Progenitor cell of endocrine pancreas (in vitro differentiated cells): ENCODE results near the gene ENTREP1. TPM values are rescaled to one million over a fixed set of nuclear protein-coding genes. Genes with fewer than 3 reads are reported as not detected.

Experiments
- DNase-seq: peaks from one replicate; pipeline ENCODE4 v3.0.0; 2021; ENCODE audit warnings: low spot score; ENCODE audit not compliant: unreplicated experiment
- H3K27ac Mint-ChIP-seq: 2 replicates; pipeline ENCODE4 v1.8.0; 2021; ENCODE audit warnings: mild to moderate bottlenecking, moderate library complexity, mixed read lengths
- H3K27me3 Mint-ChIP-seq: 2 replicates; pipeline ENCODE4 v1.8.0; 2021; ENCODE audit warnings: mixed read lengths
- H3K36me3 Mint-ChIP-seq: 2 replicates; pipeline ENCODE4 v1.8.0; 2022; ENCODE audit warnings: mixed read lengths; ENCODE audit not compliant: insufficient read depth
- H3K4me1 Mint-ChIP-seq: 2 replicates; pipeline ENCODE4 v1.8.0; 2021; ENCODE audit warnings: low read depth, mixed read lengths
- H3K4me3 Mint-ChIP-seq: 2 replicates; pipeline ENCODE4 v1.8.0; 2021; ENCODE audit warnings: low read depth, mild to moderate bottlenecking, moderate library complexity, mixed read lengths
- H3K9me3 Mint-ChIP-seq: 2 replicates; pipeline ENCODE4 v1.8.0; 2021; ENCODE audit warnings: low read depth, mixed read lengths
- total RNA-seq: library from RNA; stranded (reverse); gene quantifications from 2 replicates; pipeline ENCODE4 v1.2.1, GENCODE V29; 2021
- TF ChIP-seq, protein P1 (sequence below): fragments of 200-600 bp; sonication (generic); IDR thresholded peaks from one replicate; pipeline ENCODE4 v1.5.0; 2021; ENCODE audit warnings: antibody characterized with exemption, mild to moderate bottlenecking; ENCODE audit not compliant: unreplicated experiment

Gene ENTREP1
- total RNA-seq, 1 donor from 2014 or later, result 3.6 TPM

GRCh38 chr9:69351227-69351626 lies 26.2 kb downstream of the ENTREP1 start:
- Mint-ChIP-seq H3K4me1 (peaks cover 12% of the 10 kb centered on the region), H3K4me3 (no peak overlapping the region), H3K27ac (no peak overlapping the region), H3K9me3 (no peaks in the 10 kb centered on the region), H3K36me3 (peaks cover 2% of the 10 kb centered on the region), H3K27me3 (no peaks in the 10 kb centered on the region)
- DNase-seq, result no peak
- TF ChIP-seq, protein P1, sequence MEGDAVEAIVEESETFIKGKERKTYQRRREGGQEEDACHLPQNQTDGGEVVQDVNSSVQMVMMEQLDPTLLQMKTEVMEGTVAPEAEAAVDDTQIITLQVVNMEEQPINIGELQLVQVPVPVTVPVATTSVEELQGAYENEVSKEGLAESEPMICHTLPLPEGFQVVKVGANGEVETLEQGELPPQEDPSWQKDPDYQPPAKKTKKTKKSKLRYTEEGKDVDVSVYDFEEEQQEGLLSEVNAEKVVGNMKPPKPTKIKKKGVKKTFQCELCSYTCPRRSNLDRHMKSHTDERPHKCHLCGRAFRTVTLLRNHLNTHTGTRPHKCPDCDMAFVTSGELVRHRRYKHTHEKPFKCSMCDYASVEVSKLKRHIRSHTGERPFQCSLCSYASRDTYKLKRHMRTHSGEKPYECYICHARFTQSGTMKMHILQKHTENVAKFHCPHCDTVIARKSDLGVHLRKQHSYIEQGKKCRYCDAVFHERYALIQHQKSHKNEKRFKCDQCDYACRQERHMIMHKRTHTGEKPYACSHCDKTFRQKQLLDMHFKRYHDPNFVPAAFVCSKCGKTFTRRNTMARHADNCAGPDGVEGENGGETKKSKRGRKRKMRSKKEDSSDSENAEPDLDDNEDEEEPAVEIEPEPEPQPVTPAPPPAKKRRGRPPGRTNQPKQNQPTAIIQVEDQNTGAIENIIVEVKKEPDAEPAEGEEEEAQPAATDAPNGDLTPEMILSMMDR, result no peak

DNA sequence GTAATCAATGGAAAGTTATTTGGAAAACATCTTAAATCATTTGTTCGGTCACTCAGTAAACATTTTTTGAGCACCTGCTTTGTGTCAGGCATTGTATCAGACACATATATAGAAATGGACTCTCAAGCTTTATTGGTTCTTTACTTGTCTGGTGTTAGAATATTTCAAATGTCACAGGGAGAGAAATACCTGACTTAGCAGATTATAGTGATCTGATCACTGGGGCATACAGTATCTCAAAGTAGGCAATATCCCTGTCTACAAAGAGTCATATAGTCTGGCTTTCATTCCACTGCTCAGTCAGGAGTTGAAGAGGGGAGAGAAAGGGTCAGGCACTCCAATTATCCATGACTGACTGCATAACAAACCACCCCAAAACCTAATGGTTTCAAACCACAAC lies 30.2 kb downstream of the ENTREP1 start:
- H3K36me3 Mint-ChIP-seq, result peaks cover under 1% of the 10 kb centered on the region

DNA sequence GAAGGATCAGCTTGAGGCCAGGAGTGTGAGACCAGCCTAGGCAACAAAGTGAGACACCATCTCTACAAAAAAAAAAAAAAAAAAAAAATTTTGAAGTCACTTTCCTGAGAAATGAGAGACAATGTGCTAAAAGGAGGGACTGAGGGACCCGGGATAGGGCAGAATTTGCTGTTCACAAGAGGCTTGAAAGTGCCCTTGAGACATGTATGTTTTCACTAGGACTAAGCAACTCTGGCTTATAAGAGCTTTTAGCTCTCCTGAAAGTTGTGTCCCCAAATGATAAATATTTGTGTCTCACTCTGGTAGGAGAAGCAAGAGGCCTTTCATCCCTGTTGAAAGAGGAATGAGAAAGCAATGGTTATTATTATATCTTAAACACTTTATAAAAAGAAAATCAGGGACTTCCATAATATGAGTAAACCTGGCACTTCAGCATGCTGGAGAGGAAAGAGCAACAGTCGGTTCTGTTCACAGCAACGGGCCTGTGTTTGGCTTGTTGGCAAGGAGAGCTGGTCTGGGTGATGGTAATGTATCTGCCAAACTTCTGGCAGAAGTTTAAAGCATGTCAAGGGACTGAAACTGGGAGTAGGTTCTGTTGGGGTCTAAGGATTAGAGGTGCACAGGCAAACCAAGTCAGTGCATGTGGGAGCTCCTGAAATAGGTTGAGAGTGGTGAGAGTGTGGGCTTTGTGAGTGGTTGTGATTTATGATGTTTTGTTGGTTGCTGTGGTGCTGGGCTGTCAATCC lies 32.2 kb downstream of the ENTREP1 start:
- Mint-ChIP-seq H3K27me3 (no peaks in the 10 kb centered on the region), H3K27ac (no peak overlapping the region), H3K36me3 (no peaks in the 10 kb centered on the region), H3K4me1 (peaks cover 7% of the 10 kb centered on the region), H3K4me3 (no peak overlapping the region), H3K9me3 (no peaks in the 10 kb centered on the region)
- TF ChIP-seq, protein P1, result no peak
- DNase-seq, result no peak

More for the DNA sequence above, 30.2 kb downstream of the ENTREP1 start:
- DNase-seq, result no peak
- H3K4me1 Mint-ChIP-seq, result peaks cover 7% of the 10 kb centered on the region
- H3K27me3 Mint-ChIP-seq, result no peaks in the 10 kb centered on the region
- no peaks in the 10 kb centered on the region for H3K9me3 Mint-ChIP-seq
- no peak overlapping the region for H3K4me3 Mint-ChIP-seq
- no peak overlapping the region for H3K27ac Mint-ChIP-seq
- TF ChIP-seq, protein P1, result no peak

DNA sequence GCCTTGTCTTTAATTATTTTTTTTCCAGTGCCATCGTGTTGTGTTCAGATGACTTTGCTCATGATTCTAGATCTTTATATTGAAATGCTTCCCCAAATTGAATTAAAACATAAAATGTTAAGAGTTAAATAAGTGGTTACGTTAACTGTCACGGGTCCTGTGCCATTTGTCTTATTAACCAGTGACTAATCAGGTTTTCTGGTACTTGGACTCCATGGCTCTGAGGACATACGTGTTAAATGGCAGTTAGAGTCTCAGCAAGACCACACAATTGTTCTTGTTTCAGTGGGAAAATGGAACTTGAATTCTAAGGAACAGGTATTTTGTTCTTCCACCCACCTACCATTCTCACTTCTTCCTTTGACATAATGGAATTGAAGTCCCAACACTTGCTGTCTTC lies 32.8 kb downstream of the ENTREP1 start:
- TF ChIP-seq, protein P1, result no peak
- no peaks in the 10 kb centered on the region for H3K36me3 Mint-ChIP-seq
- peaks cover 7% of the 10 kb centered on the region for H3K4me1 Mint-ChIP-seq
- no peaks in the 10 kb centered on the region for H3K27me3 Mint-ChIP-seq
- no peak for DNase-seq
- H3K9me3 Mint-ChIP-seq, result no peaks in the 10 kb centered on the region
- no peak overlapping the region for H3K4me3 Mint-ChIP-seq
- H3K27ac Mint-ChIP-seq, result no peak overlapping the region

DNA sequence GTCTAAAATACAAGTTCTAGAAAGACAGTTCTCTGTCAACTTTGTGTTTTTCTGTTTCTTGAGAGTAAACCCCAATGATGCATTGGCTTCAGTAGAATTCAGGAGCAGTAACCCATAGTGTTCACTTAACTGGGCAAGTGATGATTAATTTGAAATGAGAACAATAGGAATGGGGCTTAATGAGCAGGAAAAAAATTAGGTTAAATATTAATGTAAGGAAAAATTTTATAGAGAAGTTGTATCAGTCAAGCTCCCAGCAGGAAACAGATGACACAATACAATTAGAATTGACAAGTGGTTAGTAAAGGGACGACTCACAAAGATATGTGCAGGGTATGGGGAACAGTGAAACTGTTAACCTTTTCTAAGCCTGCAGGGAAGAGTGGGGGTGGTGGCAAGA lies 38.2 kb downstream of the ENTREP1 start:
- H3K9me3 Mint-ChIP-seq, result peaks cover 4% of the 10 kb centered on the region
- no peak overlapping the region for H3K4me3 Mint-ChIP-seq
- H3K36me3 Mint-ChIP-seq, result no peaks in the 10 kb centered on the region
- no peaks in the 10 kb centered on the region for H3K27me3 Mint-ChIP-seq
- no peak for DNase-seq
- no peaks in the 10 kb centered on the region for H3K4me1 Mint-ChIP-seq
- no peak overlapping the region for H3K27ac Mint-ChIP-seq
- TF ChIP-seq, protein P1, result no peak
